NAMALWA (cell line): ENCODE data around the gene DCHS1.

ENCODE experiments used
- DNase-seq: peaks from one replicate; pipeline ENCODE4 v3.0.0-alpha.2; 2015; ENCODE audit warnings: low spot score

The DCHS1 gene

GRCh38 chr11:6587360-6587953 is 68.2 kb downstream of the DCHS1 start:
- DNase-seq, result no peak

GRCh38 chr11:6586434-6587359 is 68.9 kb downstream of the DCHS1 start:
- no peak for DNase-seq

GRCh38 chr11:6584528-6584927 is 71.1 kb downstream of the DCHS1 start:
- DNase-seq, result no peak

GRCh38 chr11:6583584-6583983 is 72.0 kb downstream of the DCHS1 start:
- no peak for DNase-seq

DNA sequence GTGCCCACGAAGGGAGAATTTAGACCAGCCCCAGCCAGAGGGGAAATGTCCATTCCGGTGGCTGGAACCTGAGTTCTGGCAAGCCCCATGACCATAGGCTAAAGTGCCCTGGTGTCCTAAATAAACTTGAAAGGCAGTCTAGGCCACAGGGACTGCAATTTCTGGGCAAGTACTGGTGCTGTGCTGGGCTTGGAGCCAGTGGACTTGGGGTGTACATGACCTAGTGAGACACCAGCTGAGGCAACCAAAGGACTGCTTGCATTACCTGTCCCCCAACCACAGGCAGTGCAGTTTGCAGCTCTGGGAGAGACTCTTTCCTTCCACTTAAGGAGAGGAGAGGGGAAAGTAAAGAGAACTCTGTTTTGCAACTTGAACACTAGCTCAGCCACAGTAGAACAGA is 75.9 kb downstream of the DCHS1 start:
- DNase-seq, result no peak

GRCh38 chr11:6578134-6578533 is 77.5 kb downstream of the DCHS1 start:
- no peak for DNase-seq

DNA sequence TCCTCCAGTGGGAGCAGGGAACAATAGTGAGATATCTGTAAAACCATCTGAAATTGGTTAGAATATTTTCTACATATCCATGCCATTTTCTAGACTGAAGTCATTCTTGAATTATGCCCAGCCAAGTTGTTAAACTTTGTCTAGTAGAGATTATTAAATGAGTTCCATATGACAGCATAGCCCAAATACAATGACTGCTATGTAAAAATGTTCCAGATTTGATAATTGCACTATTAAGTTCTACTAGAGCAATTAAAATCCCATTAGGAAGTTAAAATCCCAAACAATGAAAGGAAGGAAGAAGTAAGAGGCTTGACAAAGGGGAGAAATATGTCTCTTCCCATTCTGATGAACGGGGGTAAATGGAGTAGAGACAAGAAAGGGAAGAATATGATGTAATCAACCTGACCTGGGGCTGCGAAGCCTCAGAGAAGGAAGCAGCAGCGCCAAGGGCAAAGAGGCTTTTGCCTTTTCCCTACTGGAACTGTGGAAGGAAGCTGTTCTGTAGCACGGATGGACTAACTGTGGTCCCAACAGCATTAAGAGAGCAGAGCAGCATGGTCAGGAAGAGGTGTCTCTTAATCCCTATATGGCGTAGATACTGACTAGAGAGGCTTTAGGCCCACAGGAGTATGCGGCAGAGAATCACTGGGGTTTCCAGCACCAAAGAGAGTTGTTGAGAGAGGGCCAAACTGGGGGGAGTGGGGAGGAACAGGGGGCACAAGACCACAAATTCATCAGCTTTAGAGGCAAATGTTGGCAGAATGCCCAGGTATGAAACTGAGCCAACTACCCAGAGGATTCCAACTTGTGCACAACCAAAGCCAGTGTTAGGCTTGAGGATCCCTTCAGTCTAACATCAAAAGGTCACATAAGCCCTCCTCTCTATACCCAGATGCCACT is 78.9 kb downstream of the DCHS1 start:
- no peak for DNase-seq

GRCh38 chr11:6574816-6575715 is 80.5 kb downstream of the DCHS1 start:
- no peak for DNase-seq

GRCh38 chr11:6572215-6572614 is 83.4 kb downstream of the DCHS1 start:
- DNase-seq, result no peak

DNA sequence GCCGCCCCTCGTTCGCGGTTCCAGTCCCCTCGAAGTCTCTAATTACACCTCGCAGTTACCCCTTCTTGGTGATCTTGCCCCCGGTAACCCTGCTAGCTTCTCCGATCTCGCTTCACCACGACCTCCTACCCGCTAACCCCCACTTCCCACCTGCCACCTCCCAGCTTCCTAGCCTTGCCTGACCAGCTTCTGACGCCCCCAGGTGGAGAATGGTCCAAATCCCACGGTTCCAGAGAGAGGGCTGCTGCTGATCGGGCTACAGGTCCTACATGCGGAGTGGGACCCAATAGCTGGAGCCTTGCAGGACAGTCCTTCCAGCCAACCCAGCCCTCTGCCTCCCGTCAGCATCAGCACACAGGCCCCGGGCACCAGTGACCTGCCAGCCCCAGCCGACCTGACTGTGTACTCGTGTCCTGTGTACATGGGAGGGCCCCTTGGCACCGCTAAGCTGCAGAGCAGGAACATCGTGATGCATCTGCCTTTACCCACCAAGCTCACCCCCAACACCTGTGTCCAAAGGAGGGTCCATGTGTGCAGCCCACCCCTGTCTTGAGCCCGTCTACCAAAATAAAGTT is 84.1 kb downstream of the DCHS1 start:
- DNase-seq, result no peak
